ENCODE results near the gene TNFAIP8L3.
A peak's percentile ranks its signal among the peaks of the same experiment; 100 is the strongest.

The TNFAIP8L3 gene

GRCh38 chr15:51108933-51109550, 14.3 kb upstream of the TNFAIP8L3 start:
- Histone ChIP-seq H3K4me3 (ENCODE audit: low read length) (no peak overlapping the region), H3K36me3 (ENCODE audit: control insufficient read depth, insufficient read depth, low read length) (no peaks in the 10 kb centered on the region), H3K27ac (ENCODE audit: low read depth, low read length) (peak overlapping the region; percentile 51), H3K9ac (ENCODE audit: low read length) (no peak overlapping the region), H3K27me3 (ENCODE audit: control insufficient read depth, insufficient read depth, low read length) (no peaks in the 10 kb centered on the region), H3K4me1 (ENCODE audit: control insufficient read depth, insufficient read depth, low read length) (no peaks in the 10 kb centered on the region)

GRCh38 chr15:51107612-51108011, 12.9 kb upstream of the TNFAIP8L3 start:
- Histone ChIP-seq H3K4me1 (ENCODE audit: control insufficient read depth, insufficient read depth, low read length) (peaks cover 4% of the 10 kb centered on the region), H3K9ac (ENCODE audit: low read length) (no peak overlapping the region), H3K27ac (ENCODE audit: low read depth, low read length) (no peak overlapping the region), H3K27me3 (ENCODE audit: control insufficient read depth, insufficient read depth, low read length) (no peaks in the 10 kb centered on the region), H3K4me3 (ENCODE audit: low read length) (no peak overlapping the region), H3K36me3 (ENCODE audit: control insufficient read depth, insufficient read depth, low read length) (no peaks in the 10 kb centered on the region)

DNA sequence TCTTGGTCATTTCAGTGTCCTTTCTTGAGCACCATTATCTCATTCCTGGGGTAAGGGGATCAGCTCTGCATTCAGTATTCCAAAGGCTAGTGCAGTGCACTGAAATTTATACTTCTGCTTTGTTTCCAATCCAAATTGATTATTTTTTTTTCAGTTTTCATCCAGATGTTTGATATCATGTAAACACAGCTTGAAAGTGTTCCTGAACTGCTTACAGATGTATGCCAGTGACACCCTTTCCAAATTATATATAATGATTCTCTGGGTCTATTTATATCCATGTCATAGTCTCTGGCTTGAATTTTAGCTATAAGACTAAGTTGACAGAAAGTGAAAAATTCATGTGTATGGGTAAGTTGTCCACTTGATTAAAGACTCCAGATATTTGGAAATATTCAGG, 11.8 kb upstream of the TNFAIP8L3 start:
- H3K27me3 ChIP-seq (ENCODE audit: control insufficient read depth, insufficient read depth, low read length) = no peaks in the 10 kb centered on the region
- H3K9ac ChIP-seq (ENCODE audit: low read length) = no peak overlapping the region
- peaks cover 4% of the 10 kb centered on the region for H3K4me1 ChIP-seq (ENCODE audit: control insufficient read depth, insufficient read depth, low read length)
- no peak overlapping the region for H3K27ac ChIP-seq (ENCODE audit: low read depth, low read length)
- H3K36me3 ChIP-seq (ENCODE audit: control insufficient read depth, insufficient read depth, low read length) = no peaks in the 10 kb centered on the region
- no peak overlapping the region for H3K4me3 ChIP-seq (ENCODE audit: low read length)

- Histone ChIP-seq H3K9ac (ENCODE audit: low read length) (no peak overlapping the region), H3K36me3 (ENCODE audit: control insufficient read depth, insufficient read depth, low read length) (no peaks in the 10 kb centered on the region), H3K4me3 (ENCODE audit: low read length) (no peak overlapping the region), H3K27ac (ENCODE audit: low read depth, low read length) (no peak overlapping the region), H3K27me3 (ENCODE audit: control insufficient read depth, insufficient read depth, low read length) (no peaks in the 10 kb centered on the region), H3K4me1 (ENCODE audit: control insufficient read depth, insufficient read depth, low read length) (peaks cover 4% of the 10 kb centered on the region)
Observed at GRCh38 chr15:51105430-51106016, 10.8 kb upstream of the TNFAIP8L3 start.

GRCh38 chr15:51104512-51104911, 9.8 kb upstream of the TNFAIP8L3 start:
- Histone ChIP-seq H3K9ac (ENCODE audit: low read length) (no peak overlapping the region), H3K36me3 (ENCODE audit: control insufficient read depth, insufficient read depth, low read length) (no peaks in the 10 kb centered on the region), H3K27me3 (ENCODE audit: control insufficient read depth, insufficient read depth, low read length) (no peaks in the 10 kb centered on the region), H3K4me3 (ENCODE audit: low read length) (no peak overlapping the region), H3K27ac (ENCODE audit: low read depth, low read length) (no peak overlapping the region), H3K4me1 (ENCODE audit: control insufficient read depth, insufficient read depth, low read length) (peaks cover 4% of the 10 kb centered on the region)

DNA sequence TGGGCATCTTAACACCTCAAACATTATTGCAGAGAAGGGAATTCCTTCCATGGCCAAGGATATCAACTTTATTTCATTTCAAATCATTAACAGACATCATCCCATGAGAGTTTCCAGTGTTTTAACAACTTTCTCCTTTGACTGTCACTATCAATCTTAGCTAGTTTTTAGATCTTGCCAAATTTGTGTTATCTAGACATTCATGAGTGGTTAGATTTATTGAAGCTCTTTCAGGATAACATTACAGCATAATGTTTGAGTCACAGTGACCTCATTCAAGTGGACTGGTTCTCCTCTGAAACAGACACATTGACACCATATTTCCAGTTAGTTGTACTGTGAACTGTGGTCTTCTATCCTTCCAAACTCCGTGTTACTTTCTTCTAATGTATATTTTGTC, 8.6 kb upstream of the TNFAIP8L3 start:
- H3K36me3 ChIP-seq (ENCODE audit: control insufficient read depth, insufficient read depth, low read length) = no peaks in the 10 kb centered on the region
- H3K9ac ChIP-seq (ENCODE audit: low read length) = no peak overlapping the region
- no peaks in the 10 kb centered on the region for H3K27me3 ChIP-seq (ENCODE audit: control insufficient read depth, insufficient read depth, low read length)
- peak overlapping the region; percentile 5 for H3K27ac ChIP-seq (ENCODE audit: low read depth, low read length)
- no peak overlapping the region for H3K4me3 ChIP-seq (ENCODE audit: low read length)
- peaks cover 4% of the 10 kb centered on the region for H3K4me1 ChIP-seq (ENCODE audit: control insufficient read depth, insufficient read depth, low read length)

GRCh38 chr15:51100785-51101489, 6.2 kb upstream of the TNFAIP8L3 start:
- no peak overlapping the region for H3K27ac ChIP-seq (ENCODE audit: low read depth, low read length)
- no peak overlapping the region for H3K4me3 ChIP-seq (ENCODE audit: low read length)
- H3K9ac ChIP-seq (ENCODE audit: low read length) = no peak overlapping the region
- peaks cover 4% of the 10 kb centered on the region for H3K4me1 ChIP-seq (ENCODE audit: control insufficient read depth, insufficient read depth, low read length)
- H3K27me3 ChIP-seq (ENCODE audit: control insufficient read depth, insufficient read depth, low read length) = no peaks in the 10 kb centered on the region
- no peaks in the 10 kb centered on the region for H3K36me3 ChIP-seq (ENCODE audit: control insufficient read depth, insufficient read depth, low read length)

DNA sequence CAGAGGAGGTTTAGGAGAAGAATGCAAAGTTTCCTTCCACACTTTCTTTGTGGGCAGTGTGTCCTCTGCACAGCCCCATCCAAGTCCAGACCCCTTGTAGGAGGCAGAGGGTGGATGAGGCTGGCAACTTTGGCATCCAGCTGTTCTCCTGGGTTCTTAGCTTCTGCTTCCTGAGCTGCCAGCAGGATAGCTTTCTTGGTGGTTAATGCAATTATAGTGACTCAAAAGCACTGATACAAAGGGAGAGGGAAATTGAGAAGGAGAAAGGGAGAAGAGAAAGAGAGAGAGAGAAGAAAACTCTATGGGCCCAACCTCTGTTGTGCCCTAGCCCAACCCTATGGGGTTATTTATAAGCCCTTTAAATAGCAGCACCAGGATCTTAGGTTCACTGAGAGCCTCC, 4.5 kb upstream of the TNFAIP8L3 start:
- Histone ChIP-seq H3K4me3 (ENCODE audit: low read length) (no peak overlapping the region), H3K27ac (ENCODE audit: low read depth, low read length) (no peak overlapping the region), H3K4me1 (ENCODE audit: control insufficient read depth, insufficient read depth, low read length) (peaks cover 6% of the 10 kb centered on the region), H3K9ac (ENCODE audit: low read length) (no peak overlapping the region), H3K27me3 (ENCODE audit: control insufficient read depth, insufficient read depth, low read length) (no peaks in the 10 kb centered on the region), H3K36me3 (ENCODE audit: control insufficient read depth, insufficient read depth, low read length) (no peaks in the 10 kb centered on the region)

GRCh38 chr15:51098331-51098619, 3.6 kb upstream of the TNFAIP8L3 start:
- Histone ChIP-seq H3K9ac (ENCODE audit: low read length) (no peak overlapping the region), H3K27ac (ENCODE audit: low read depth, low read length) (no peak overlapping the region), H3K36me3 (ENCODE audit: control insufficient read depth, insufficient read depth, low read length) (no peaks in the 10 kb centered on the region), H3K27me3 (ENCODE audit: control insufficient read depth, insufficient read depth, low read length) (no peaks in the 10 kb centered on the region), H3K4me3 (ENCODE audit: low read length) (no peak overlapping the region), H3K4me1 (ENCODE audit: control insufficient read depth, insufficient read depth, low read length) (peaks cover 6% of the 10 kb centered on the region)

DNA sequence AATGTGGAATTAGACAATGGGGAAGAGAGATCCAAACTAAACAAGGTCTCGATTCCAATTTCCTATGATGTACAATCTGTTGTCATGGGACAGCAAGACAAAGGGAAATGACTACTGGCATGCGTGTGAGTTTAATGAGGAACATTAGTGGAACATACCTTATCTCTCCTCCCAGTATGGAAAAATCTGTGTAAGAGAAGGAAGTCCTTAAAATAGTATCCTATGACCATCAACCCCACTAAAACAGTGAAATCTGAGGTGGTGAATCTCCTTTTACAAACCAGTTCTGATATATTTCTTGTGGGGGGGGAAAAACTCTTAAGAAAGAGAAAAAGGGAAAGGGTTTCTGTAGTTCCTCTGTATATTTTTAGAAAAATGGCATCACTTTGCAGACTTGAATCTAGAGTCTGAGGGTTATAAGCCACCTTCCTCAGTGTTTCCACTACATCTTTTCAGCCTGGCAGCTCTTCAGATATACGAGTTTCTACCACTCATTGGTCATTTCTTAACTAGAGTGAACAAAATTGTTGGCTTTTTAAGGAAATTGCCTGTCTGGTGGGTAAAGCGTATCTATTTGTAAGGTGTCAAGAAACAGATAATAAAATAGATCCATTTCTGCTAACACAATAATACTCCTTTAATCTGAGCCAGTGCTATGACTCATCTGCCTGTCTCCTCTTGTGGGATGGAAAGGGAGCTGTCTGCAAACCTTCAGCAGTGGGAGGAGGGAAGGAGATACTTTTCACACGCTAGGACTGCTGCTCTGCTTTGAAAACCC, 3.0 kb upstream of the TNFAIP8L3 start:
- Histone ChIP-seq H3K27me3 (ENCODE audit: control insufficient read depth, insufficient read depth, low read length) (no peaks in the 10 kb centered on the region), H3K4me1 (ENCODE audit: control insufficient read depth, insufficient read depth, low read length) (peaks cover 2% of the 10 kb centered on the region), H3K36me3 (ENCODE audit: control insufficient read depth, insufficient read depth, low read length) (no peaks in the 10 kb centered on the region), H3K4me3 (ENCODE audit: low read length) (no peak overlapping the region), H3K27ac (ENCODE audit: low read depth, low read length) (peak overlapping the region; percentile 17), H3K9ac (ENCODE audit: low read length) (no peak overlapping the region)

DNA sequence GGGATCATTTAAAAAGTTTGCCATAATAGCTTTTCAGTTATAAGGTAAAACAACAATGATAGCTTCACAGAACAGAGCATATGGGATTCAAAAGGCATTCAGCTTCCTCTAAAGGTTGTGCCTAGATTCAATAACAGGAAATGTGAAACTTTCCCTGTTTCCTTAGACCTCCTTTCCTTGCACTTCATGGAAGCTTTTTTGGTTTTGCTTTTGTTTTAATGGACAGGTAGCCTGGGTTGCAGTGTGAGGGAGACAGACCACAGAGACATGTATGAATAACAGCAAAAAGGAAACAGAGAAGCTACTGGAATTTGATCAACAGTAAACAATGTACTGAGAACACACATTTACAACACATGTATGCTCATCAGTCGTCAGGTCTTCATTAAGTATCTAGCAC, 2.3 kb upstream of the TNFAIP8L3 start:
- Histone ChIP-seq H3K36me3 (ENCODE audit: control insufficient read depth, insufficient read depth, low read length) (no peaks in the 10 kb centered on the region), H3K4me1 (ENCODE audit: control insufficient read depth, insufficient read depth, low read length) (peaks cover 2% of the 10 kb centered on the region), H3K9ac (ENCODE audit: low read length) (no peak overlapping the region), H3K4me3 (ENCODE audit: low read length) (no peak overlapping the region), H3K27ac (ENCODE audit: low read depth, low read length) (no peak overlapping the region), H3K27me3 (ENCODE audit: control insufficient read depth, insufficient read depth, low read length) (no peaks in the 10 kb centered on the region)

GRCh38 chr15:51095681-51096331, 1.1 kb upstream of the TNFAIP8L3 start:
- no peak overlapping the region for H3K9ac ChIP-seq (ENCODE audit: low read length)
- H3K27me3 ChIP-seq (ENCODE audit: control insufficient read depth, insufficient read depth, low read length) = no peaks in the 10 kb centered on the region
- no peaks in the 10 kb centered on the region for H3K36me3 ChIP-seq (ENCODE audit: control insufficient read depth, insufficient read depth, low read length)
- H3K4me3 ChIP-seq (ENCODE audit: low read length) = no peak overlapping the region
- no peak overlapping the region for H3K27ac ChIP-seq (ENCODE audit: low read depth, low read length)
- peaks cover 2% of the 10 kb centered on the region for H3K4me1 ChIP-seq (ENCODE audit: control insufficient read depth, insufficient read depth, low read length)
